Endodermal cell (in vitro differentiated cells): ENCODE measurements around the gene SLC25A11. TPM values are rescaled to one million over a fixed set of nuclear protein-coding genes. Genes with fewer than 3 reads are reported as not detected.

Source experiments
- DNase-seq: peaks from one replicate; pipeline ENCODE4 v3.0.0-alpha.2; 2017
- H3K27ac ChIP-seq: 2 replicates; pipeline ENCODE4 v1.5.1; 2013; ENCODE audit warnings: mild to moderate bottlenecking, low read depth, low read length, moderate library complexity
- H3K27me3 ChIP-seq: 2 replicates; pipeline ENCODE4 v1.6.1; 2013; ENCODE audit warnings: mild to moderate bottlenecking, low read length, moderate library complexity; ENCODE audit not compliant: insufficient read depth, control insufficient read depth, poor library complexity, severe bottlenecking
- H3K36me3 ChIP-seq: 2 replicates; pipeline ENCODE4 v1.7.0; 2013; ENCODE audit warnings: mild to moderate bottlenecking, low read length, moderate library complexity; ENCODE audit not compliant: control insufficient read depth, insufficient read depth
- H3K4me1 ChIP-seq: one replicate; pipeline ENCODE4 v1.7.0; 2013; ENCODE audit warnings: low read length; ENCODE audit not compliant: control insufficient read depth, insufficient read depth
- H3K4me3 ChIP-seq: 2 replicates; pipeline ENCODE4 v1.5.1; 2013; ENCODE audit warnings: mild to moderate bottlenecking, low read length, moderate library complexity
- H3K9ac ChIP-seq: 2 replicates; pipeline ENCODE4 v1.6.1; 2013; ENCODE audit warnings: mild to moderate bottlenecking, low read length, moderate library complexity; ENCODE audit not compliant: poor library complexity, severe bottlenecking; ENCODE audit errors: extremely low read depth
- H3K9me3 ChIP-seq: 2 replicates; pipeline ENCODE4 v1.6.1; 2013; ENCODE audit warnings: mild to moderate bottlenecking, low read length, moderate library complexity; ENCODE audit not compliant: control insufficient read depth
- H3K27ac Mint-ChIP-seq: 2 replicates; pipeline ENCODE4 v1.8.0; 2020; ENCODE audit warnings: mixed read lengths
- H3K27me3 Mint-ChIP-seq: 2 replicates; pipeline ENCODE4 v1.8.0; 2021; ENCODE audit warnings: mild to moderate bottlenecking, mixed read lengths; ENCODE audit not compliant: insufficient read depth
- H3K36me3 Mint-ChIP-seq: 2 replicates; pipeline ENCODE4 v1.8.0; 2020; ENCODE audit warnings: low read depth, mixed read lengths
- H3K4me1 Mint-ChIP-seq: 2 replicates; pipeline ENCODE4 v1.8.0; 2020; ENCODE audit warnings: mixed read lengths
- H3K4me3 Mint-ChIP-seq: 2 replicates; pipeline ENCODE4 v1.8.0; 2020; ENCODE audit warnings: mild to moderate bottlenecking, moderate library complexity, mixed read lengths
- H3K9me3 Mint-ChIP-seq: 2 replicates; pipeline ENCODE4 v1.8.0; 2020; ENCODE audit warnings: mild to moderate bottlenecking, mixed read lengths
- WGBS, 2 experiments: methylation state at CpG; one replicate each; pipeline versions ENCODE4 v1.1.5 to v1.1.7; 2013; ENCODE audit warnings: missing lambda C conversion rate in 2 of 2, mixed read lengths in 1 of 2; ENCODE audit not compliant: insufficient coverage in 1 of 2, insufficient read length in 1 of 2; 5-methylcytosine and 5-hydroxymethylcytosine counted together
- total RNA-seq, 2 donors: library from RNA; stranded (reverse); fragmentation: NEBNext Ultra II Directional in 1 of 2; extraction: Animal tissue kit (Norgen Biotek cat#: 25700) in 1 of 2; gene quantifications; 2 replicates in 1 of 2; 3 replicates in 1 of 2; pipeline ENCODE4 v1.2.1, GENCODE V29; 2021
- TF ChIP-seq, protein P1 (sequence below): fragments of 200-600 bp; sonication (generic); conservative IDR thresholded peaks from 2 replicates; pipeline ENCODE4 v1.5.0; 2021; ENCODE audit warnings: antibody characterized with exemption, mild to moderate bottlenecking

Gene SLC25A11
- total RNA-seq, 2 donors from 2014 or later: 59.9 to 76.9 TPM

GRCh38 chr17:4959261-4959965 lies 19.6 kb upstream of the SLC25A11 start:
- H3K27ac ChIP-seq: no peak overlapping the region
- no peak overlapping the region for H3K4me3 ChIP-seq
- H3K9ac ChIP-seq: no peak overlapping the region
- no peaks in the 10 kb centered on the region for H3K4me1 ChIP-seq
- H3K27ac Mint-ChIP-seq: no peak overlapping the region
- H3K9me3 Mint-ChIP-seq: no peaks in the 10 kb centered on the region
- no peak overlapping the region for H3K4me3 Mint-ChIP-seq
- 94 to 95% methylated on average over 12 to 17 of the region's 18 CpGs for WGBS, 2 experiments
- H3K4me1 Mint-ChIP-seq: peaks cover 11% of the 10 kb centered on the region
- peaks cover 28% of the 10 kb centered on the region for H3K36me3 Mint-ChIP-seq
- TF ChIP-seq, protein P1, sequence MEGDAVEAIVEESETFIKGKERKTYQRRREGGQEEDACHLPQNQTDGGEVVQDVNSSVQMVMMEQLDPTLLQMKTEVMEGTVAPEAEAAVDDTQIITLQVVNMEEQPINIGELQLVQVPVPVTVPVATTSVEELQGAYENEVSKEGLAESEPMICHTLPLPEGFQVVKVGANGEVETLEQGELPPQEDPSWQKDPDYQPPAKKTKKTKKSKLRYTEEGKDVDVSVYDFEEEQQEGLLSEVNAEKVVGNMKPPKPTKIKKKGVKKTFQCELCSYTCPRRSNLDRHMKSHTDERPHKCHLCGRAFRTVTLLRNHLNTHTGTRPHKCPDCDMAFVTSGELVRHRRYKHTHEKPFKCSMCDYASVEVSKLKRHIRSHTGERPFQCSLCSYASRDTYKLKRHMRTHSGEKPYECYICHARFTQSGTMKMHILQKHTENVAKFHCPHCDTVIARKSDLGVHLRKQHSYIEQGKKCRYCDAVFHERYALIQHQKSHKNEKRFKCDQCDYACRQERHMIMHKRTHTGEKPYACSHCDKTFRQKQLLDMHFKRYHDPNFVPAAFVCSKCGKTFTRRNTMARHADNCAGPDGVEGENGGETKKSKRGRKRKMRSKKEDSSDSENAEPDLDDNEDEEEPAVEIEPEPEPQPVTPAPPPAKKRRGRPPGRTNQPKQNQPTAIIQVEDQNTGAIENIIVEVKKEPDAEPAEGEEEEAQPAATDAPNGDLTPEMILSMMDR: no peak
- peak; percentile 63 for DNase-seq
- no peaks in the 10 kb centered on the region for H3K27me3 ChIP-seq
- H3K9me3 ChIP-seq: no peaks in the 10 kb centered on the region
- H3K27me3 Mint-ChIP-seq: no peaks in the 10 kb centered on the region
- peaks cover 7% of the 10 kb centered on the region for H3K36me3 ChIP-seq

GRCh38 chr17:4958102-4958501 lies 18.3 kb upstream of the SLC25A11 start:
- H3K9me3 ChIP-seq: no peaks in the 10 kb centered on the region
- no peak for DNase-seq
- H3K4me3 ChIP-seq: no peak overlapping the region
- TF ChIP-seq, protein P1: no peak
- H3K4me1 Mint-ChIP-seq: peaks cover 11% of the 10 kb centered on the region
- H3K4me3 Mint-ChIP-seq: no peak overlapping the region
- H3K27me3 Mint-ChIP-seq: no peaks in the 10 kb centered on the region
- H3K9me3 Mint-ChIP-seq: no peaks in the 10 kb centered on the region
- WGBS, 2 experiments: 87 to 95% methylated on average over 3 of the region's 3 CpGs
- no peak overlapping the region for H3K27ac Mint-ChIP-seq
- peaks cover 11% of the 10 kb centered on the region for H3K36me3 ChIP-seq
- H3K36me3 Mint-ChIP-seq: peaks cover 26% of the 10 kb centered on the region
- no peak overlapping the region for H3K9ac ChIP-seq
- H3K4me1 ChIP-seq: no peaks in the 10 kb centered on the region
- no peaks in the 10 kb centered on the region for H3K27me3 ChIP-seq
- no peak overlapping the region for H3K27ac ChIP-seq

DNA sequence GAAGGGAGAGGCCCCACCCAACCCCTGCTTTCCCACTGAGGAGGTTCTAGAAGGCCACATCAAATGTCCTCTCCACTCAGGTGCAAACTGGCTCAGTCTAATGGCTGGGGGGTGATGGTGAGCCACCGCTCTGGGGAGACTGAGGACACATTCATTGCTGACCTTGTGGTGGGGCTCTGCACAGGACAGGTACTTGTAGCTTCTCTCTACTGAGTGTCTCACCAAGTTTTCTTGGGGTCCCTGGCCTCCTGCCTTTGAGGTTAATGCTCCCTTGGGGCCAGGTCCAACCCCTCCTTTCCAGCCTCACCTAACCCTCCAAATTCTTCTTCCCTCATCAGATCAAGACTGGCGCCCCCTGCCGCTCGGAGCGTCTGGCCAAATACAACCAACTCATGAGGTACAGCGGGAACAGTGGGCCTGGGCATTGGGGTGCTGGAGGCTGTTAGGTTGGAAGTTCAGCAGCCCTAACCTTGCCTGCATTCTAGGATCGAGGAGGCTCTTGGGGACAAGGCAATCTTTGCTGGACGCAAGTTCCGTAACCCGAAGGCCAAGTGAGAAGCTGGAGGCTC lies 16.7 kb upstream of the SLC25A11 start:
- no peak overlapping the region for H3K4me3 ChIP-seq
- peaks cover 4% of the 10 kb centered on the region for H3K4me1 ChIP-seq
- no peak overlapping the region for H3K27ac ChIP-seq
- TF ChIP-seq, protein P1: peak; percentile 75
- H3K36me3 Mint-ChIP-seq: peaks cover 23% of the 10 kb centered on the region
- no peaks in the 10 kb centered on the region for H3K9me3 ChIP-seq
- no peaks in the 10 kb centered on the region for H3K27me3 Mint-ChIP-seq
- H3K36me3 ChIP-seq: peaks cover 11% of the 10 kb centered on the region
- peak; percentile 93 for DNase-seq
- WGBS, 2 experiments: 87 to 96% methylated on average over 8 to 10 of the region's 10 CpGs
- H3K9me3 Mint-ChIP-seq: no peaks in the 10 kb centered on the region
- H3K27me3 ChIP-seq: no peaks in the 10 kb centered on the region
- no peak overlapping the region for H3K9ac ChIP-seq
- H3K4me1 Mint-ChIP-seq: peaks cover 14% of the 10 kb centered on the region
- no peak overlapping the region for H3K27ac Mint-ChIP-seq
- no peak overlapping the region for H3K4me3 Mint-ChIP-seq
